Parietal lobe (tissue), 1 donor: ENCODE measurements around the gene LTA4H. TPM values are rescaled to one million over a fixed set of nuclear protein-coding genes. Genes with fewer than 3 reads are reported as not detected.

ENCODE experiments used
- total RNA-seq: library from RNA; depleted of rRNA; stranded (reverse); fragments of >200 nt; gene quantifications from one replicate; pipeline ENCODE4 v1.2.3, GENCODE V29; 2014

LTA4H gene
- 35.1 TPM for total RNA-seq

GRCh38 chr12:96035283-96036236, at the start of gene LTA4H:
TSS of gene LTA4H (minus strand) at chr12:96035587. CDS start at chr12:96035519, 68 bp downstream.

GRCh38 chr12:95996034-95996658, 39.2 kb downstream of the LTA4H start, which contains the start of gene HAL:
TSS of gene HAL (minus strand) at chr12:95996344. CDS start at chr12:95995910, 434 bp downstream.

Other genes starting within 250 kb of the LTA4H start
- 62.9 TPM for gene NTN4, start 244.8 kb downstream of the LTA4H start, total RNA-seq
- 28.8 TPM for gene SNRPF, start 176.6 kb downstream of the LTA4H start, total RNA-seq
- not detected for gene CCDC38, start 93.0 kb downstream of the LTA4H start, total RNA-seq
- gene AMDHD1, start 92.3 kb downstream of the LTA4H start, total RNA-seq, result 0.63 TPM
- not detected for gene HAL, start 39.2 kb downstream of the LTA4H start, total RNA-seq
- gene ELK3, start 158.8 kb upstream of the LTA4H start, total RNA-seq, result 1.9 TPM